HG02943 (cell line): Measurements from ENCODE around the gene PPP2R3B.
"Not testable (repeated sequence)": the region's sequence is repeated elsewhere in the genome, so short reads cannot be mapped to it uniquely, and the experiment has no call there.

Experiments used
- ATAC-seq: cut with Tn5 transposase; IDR thresholded peaks from one replicate; pipeline ENCODE4 v1.9.1; 2021; ENCODE audit warnings: mild to moderate bottlenecking, low read depth, moderate library complexity; ENCODE audit not compliant: unreplicated experiment

PPP2R3B gene

DNA sequence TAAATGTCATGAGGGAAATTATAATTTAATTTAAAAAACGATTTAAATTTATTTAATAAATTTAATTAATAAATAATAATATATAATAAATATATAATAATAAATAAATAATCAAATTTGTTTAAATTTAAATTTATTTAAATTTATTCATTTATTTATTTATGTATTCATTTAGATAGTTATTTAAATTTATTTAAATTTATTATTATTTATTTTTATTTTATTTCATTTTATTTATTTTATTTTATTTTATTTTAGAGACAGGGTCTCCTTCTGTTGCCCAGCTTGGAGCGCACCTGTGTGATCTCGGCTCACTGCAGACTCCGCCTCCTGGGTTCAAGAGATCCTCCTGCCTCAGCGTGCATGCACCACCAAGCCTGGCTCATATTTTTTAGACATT is 18.4 kb upstream of the PPP2R3B start:
- ATAC-seq: no peak

DNA sequence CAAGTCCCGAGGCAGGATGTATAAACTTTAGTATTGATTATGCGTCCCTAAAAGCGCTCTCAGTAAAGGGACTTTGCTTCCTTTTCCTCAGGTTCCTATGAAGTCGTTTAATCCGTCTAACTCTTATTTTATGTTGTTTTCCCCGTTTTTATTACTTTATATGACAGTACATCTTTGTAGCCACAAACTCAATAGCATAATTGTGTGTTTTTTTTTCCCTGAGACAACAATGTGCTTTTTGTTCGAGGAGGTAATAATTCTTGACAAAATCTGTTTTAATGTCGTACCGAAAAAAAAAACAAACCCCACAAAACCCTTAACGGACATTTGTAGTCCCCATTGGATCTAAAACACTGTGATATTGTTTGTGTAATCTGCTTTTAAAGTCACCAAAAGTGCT is 17.9 kb upstream of the PPP2R3B start:
- no peak for ATAC-seq

DNA sequence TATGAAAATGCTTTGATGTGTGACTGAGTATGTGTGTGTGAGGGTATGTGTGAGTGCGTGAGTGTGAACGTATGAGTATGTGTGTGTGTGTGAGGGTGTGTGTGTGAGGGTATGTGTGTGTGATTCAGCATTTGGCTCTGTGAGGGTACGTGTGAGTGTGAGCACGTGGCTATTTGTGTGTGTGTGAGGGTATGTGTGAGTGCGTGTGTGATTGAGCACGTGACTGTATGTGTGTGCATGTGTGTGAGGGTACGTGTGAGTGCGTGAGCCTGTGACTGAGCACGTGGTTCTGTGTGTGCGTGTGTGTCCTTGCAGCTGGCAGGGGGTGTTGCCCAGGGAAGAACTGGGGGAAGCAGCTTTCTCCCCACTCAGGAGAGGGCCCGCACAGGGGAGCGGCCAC is 16.1 kb upstream of the PPP2R3B start:
- ATAC-seq: no peak

DNA sequence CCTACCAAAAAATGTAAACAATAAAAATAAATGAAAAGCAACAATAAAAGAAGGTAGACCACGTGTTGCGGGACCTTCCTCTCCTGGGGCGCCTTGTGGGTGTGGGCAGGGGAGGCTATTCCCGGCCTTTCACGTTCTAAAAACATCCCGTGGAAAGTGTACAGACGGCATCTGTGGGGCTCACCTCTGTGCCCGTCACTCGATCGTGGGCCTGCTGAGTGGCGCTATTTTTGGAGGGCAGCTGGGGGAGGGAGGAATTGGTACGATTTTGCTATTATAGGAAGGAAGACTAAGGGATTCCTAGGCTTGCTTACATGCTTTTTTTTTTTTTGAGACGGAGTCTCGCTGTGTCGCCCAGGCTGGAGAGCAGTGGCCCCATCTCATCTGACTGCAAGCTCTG is 13.6 kb upstream of the PPP2R3B start:
- ATAC-seq: no peak

DNA sequence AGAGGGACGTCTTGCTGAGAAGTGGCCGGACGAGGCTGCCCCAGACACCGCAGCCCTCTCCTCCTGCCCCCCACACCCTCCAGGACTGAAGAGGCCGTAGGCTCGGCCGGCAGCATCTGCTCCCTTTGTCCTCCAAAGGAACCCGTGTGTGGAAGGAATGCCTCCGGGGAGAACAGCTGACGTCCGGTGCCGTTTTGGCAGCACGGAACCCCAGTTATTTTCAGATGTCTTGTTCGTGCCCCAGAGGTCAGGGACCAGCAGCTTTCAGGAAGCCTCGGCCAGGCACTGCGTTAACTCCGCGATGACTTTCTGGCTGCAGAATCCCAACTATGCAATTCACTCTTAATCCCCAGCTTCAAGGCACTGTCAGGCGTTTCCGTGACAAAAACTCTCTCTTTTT is 10.9 kb upstream of the PPP2R3B start:
- ATAC-seq: no peak

DNA sequence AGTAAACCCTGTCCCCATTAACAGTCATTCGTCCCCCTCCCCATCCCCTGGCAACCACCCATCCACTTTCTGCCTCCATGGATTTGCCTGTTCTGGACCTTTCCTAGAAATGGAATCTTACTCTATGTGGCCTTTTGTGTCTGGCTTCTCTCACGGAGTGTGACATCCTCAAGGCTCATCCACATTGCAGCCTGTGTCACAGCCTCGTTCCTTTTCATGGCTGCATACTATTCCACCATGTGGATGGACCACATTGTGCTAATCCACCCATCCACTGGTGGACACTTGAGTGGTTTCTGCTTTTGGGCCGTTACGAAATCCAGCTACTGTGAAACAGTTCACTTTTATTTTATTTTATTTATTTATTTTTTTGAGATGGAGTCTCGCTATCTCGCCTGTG is 8.1 kb upstream of the PPP2R3B start:
- no peak for ATAC-seq

DNA sequence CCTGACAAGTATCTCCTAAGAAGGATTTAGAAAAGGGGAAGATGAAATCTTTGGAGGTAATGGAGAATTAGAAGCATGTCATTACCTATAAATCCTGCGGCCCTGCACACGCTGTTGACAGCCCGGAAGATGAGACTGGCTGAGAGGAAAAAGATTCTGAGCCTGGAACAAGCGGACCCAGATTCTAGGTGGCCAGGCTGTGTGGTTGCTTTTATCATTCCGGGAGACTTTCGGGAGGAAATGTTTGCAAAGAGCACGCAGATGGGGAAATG is 5.8 kb upstream of the PPP2R3B start:
- no peak for ATAC-seq

DNA sequence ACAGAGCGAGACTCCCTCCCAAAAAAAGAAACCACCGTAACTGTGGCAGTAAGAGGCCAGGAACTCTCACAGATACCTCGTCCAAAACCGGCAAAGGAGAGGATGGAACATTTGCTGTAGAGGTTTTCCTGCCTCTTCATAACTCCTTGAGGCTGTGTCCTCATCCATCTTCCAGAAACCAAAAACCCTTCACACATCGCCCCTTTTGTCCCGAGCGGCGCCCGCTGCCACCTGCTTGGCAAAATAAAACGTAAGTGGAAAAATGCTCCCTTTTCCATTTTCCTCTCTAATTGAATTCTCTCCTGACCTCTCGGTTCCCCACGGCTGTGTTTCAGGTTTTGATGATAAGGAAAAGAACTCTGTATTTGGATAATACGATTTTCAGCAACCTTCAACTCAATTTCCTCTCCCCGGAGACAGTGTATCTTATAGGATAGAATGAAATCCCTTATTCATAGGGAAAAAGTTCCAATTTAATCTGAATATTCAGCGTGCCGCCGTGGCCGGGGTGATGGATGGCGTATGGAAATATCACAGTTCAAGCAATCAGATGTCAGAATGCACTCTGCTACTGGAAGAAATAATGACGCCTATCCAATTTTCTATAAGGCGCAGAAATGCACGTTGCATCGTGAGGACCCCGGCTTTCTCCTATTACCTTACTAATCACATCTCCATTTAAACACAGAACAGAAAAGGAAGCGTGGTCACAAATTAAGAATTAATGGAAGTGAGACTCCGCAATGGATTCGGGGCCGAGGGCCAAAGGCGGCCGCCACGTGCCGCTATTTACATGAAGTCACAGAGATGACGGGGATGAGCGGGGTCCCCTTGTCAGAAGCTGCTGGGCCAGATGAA is 5.2 kb upstream of the PPP2R3B start:
- ATAC-seq: no peak

DNA sequence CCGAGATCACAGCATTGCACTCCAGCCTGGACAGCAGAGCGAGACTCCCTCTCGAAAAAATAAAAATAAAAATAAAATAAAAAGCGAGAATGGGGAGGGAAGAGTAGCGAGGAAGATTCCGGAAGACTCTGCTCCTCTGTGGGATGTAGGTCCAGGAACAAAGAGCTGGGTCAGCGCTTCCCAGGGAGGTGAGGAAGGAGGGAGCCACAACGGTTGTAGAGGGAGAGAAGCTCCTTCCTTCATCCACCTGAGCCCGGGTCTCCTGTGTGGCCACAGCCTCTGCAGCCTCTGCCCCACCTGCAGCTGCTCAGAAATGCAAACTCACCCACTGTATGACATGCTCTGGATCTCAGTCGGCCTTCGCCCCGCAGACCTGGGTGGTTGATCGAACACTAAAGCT is 3.8 kb upstream of the PPP2R3B start:
- ATAC-seq: no peak

DNA sequence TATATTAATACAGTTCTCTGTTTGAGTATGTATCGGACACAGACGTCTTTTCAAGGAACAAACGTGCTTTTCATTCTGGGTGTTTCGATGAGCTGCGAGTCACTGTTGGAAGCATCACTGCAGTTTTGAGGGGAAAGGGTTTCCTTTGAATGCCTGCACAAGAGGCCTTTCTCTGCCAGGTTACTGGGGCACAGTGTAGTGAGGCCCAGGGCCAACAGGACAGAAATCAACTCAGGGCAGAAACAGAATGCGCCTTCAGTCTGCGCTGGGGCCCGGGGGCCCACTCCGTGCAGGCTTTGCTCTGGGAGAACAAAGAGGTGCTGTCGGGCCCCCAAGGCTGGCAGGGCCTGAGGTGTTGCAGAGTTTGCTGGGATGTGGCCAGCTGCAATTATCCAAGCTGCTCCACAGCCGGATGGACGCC is 2.3 kb upstream of the PPP2R3B start:
- ATAC-seq: no peak

DNA sequence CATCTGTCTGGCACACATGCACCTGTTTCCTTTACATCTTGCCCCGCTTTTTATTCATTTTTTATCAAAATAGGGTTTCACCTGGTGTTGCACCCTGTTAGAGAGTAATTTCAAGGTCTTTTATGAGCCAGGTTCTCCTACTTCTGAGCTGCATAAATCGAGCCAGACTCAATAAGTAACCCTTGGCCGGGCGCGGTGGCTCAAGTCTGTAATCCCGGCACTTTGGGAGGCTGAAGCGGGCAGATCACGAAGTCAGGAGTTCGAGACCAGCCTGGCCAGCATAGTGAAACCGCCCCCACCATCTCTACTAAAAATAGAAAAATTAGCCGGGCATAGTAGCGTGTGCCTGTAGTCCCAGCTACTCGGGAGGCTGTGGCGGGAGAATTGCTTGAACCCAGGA is 1.0 kb upstream of the PPP2R3B start:
- no peak for ATAC-seq

DNA sequence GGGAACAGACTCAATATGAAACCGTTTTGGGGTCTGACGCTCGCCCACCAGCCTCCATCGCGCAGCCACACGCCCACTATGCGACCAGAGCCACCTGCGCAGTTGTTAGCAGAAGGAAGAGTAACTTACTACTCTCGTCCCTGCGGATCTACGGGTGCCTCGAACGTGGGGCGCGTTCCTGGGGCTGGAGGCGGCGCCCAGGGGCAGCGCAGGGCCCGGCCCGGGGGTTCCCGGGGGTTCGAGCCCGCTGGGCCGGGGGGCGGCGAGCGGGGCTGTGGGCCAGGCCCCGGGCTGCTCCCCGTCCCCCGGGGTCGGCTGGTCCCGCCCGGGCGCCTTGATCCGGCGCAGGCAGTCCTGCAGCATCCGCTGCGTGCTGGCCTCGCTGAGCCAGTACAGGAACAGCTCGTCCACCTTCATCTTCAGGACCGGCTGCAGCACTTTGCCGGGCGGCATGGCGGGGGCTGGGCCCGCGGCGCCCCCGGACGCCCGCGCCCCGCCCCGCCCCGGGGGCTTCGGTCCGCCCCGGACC is 404 bp downstream of the PPP2R3B start:
- ATAC-seq: peak; percentile 28

DNA sequence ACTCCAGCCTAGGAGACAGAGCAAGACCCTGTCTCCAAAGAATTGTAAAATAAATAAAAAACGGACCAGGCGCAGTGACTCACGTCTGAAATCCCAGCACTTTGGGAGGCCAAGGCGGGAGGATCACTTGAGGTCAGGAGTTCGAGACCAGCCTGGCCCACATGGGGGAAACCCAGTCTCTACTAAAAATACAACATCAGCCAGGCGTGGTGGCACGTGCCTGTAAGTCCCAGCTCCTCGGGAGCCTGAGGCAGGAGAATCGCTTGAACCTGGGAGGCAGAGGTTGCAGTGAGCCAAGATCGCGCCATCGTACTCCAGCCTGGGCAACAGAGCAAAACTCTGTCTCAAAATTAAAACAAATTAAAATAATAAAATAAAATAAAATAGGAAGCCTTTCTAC is 971 bp downstream of the PPP2R3B start:
- ATAC-seq: not testable (repeated sequence)

DNA sequence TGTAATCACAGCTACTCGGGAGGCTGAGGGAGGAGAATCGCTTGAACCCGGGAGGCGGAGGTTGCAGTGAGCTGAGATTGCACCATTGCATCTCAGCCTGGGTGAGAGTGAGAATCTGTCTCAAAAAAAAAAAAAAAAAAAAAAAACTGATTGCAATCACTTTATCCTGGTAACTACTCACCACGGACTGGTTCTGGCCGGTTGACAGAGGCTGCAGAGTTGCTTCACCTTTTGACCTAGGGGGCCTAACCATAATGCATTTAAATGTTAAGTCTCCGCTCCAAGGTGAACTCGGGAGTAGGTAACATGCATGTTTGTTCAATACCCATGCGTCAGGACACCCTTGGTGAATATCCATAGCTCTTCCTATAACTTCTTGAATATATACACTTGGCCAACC is 1.8 kb downstream of the PPP2R3B start:
- no peak for ATAC-seq

DNA sequence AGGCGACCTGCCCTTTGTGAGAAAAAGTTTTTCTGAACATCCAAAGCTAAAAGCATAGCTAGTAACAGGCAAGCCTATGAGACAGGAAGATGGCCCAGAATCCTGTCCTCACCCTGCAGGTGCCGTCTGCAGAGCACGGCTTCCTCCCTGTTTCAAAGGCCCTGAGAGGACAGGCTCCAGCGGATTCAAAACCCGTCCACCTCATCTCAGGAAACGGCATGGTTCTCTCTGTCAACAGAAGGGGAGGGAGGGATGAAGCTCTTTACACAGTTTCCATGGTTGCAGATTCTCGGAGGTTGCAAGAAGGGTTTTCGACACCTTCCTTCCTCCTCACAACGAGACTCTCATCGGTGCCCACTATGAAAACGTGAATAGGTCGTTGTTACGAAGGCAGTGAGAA is 8.3 kb downstream of the PPP2R3B start:
- ATAC-seq: no peak

DNA sequence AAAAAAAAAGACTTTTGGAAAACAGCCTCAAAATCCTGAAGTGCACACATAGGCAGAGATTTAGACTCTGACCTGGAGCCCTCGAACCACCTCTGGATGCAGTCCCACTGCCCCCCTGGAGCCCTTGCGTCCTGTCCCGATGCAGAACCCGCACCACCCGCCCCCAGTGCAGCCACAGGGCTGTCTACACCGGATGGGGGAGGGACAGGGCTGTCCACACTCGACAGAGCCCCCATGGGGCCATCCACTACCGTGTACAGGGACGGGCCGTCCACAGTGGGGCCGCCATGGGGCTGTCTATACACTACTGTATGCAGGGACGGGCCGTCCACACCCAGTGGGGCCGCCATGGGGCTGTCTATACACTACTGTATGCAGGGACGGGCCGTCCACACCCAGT is 10.5 kb downstream of the PPP2R3B start:
- not testable (repeated sequence) for ATAC-seq

DNA sequence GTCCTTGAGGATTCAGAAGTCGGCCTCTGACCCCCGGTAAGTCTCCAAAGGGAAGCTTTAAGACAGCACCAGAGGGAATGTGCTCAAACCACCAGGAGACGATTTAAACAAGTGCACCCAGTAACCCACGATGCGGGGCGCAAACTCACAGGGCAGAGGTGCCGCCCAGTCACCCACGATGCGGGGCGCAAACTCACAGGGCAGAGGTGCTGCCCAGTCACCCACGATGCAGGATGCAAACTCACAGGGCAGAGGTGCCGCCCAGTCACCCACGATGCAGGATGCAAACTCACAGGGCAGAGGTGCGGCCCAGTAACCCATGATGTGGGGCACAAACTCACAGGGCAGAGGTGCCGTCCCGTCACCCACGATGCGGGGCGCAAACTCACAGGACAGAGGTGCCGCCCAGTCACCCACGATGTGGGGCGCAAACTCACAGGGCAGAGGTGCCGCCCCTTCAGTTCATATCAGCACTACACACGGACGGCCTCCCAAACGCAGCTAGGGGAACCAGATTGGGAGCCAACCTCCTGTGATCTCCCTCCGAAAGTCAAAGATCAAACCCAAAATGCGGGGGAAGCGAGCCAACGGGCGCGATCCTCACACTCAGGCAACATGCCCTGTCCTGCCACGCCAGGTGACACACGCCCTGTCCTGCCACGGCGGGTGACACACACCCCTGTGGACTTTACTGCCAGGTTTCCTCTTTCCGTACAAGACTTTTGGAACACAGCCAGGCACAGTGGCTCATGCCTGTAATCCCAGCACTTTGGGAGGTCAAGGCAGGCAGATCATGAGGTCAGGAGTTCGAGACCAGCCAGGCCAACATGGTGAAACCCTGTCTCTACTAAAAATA is 11.3 kb downstream of the PPP2R3B start:
- no peak for ATAC-seq

DNA sequence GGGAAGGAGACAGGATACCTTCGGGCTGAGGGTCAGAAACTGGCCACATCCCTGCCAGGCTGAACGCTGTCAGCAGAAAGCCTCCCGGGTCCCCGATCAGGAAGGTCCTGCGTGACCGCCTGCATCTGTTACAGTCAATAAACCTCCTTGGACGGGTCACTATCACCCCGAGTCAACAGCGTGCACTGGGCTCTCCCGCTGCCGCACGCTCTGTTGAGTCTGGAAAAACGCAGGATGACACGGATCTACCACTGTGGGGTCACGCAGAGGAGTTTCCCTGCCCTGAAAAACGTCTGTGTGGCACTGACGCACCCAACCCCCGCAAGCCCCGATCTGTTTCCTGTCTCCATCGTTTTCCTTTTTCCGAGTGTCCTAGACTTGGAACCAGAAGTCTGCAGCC is 12.1 kb downstream of the PPP2R3B start:
- no peak for ATAC-seq

DNA sequence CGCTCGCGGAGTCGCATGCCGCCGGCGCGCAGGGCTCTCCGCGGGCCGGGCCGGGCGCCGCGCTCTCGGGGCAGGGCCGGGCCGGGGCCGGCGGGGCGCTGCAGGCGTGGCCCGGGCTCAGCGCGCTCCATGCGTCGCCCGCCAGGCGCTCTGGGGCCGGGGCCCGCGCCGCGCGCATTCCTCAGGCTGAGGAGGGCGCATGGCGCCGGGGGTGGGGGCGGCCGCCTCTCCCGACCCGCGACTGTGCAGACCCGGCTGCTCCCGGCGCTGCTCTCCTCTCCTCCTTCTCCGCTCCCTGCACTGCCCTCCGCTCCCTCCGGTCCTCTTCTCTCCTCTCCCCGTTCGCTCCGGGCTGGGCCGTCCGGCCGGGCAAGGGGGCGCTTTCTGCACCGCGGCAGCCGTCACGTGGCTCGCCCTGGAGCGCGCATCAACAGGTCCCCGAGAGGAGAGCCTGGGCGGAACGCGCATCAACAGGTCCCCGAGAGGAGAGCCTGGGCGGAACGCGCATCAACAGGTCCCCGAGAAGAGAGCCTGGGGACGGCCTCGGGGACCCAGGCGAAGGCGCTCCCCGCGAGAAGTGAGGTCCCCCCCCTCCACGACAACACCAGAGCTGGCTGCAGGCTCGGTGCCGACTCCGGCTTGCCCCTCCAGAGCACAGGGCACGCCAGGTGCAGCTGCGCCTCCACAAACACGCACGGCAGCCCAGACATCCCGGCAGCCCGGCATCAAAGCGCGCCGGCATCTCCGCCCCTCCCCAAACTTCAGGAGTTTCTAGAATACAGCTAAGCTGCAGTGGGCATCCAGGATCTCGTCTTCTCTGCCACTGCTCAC is 12.9 kb downstream of the PPP2R3B start:
- no peak for ATAC-seq

DNA sequence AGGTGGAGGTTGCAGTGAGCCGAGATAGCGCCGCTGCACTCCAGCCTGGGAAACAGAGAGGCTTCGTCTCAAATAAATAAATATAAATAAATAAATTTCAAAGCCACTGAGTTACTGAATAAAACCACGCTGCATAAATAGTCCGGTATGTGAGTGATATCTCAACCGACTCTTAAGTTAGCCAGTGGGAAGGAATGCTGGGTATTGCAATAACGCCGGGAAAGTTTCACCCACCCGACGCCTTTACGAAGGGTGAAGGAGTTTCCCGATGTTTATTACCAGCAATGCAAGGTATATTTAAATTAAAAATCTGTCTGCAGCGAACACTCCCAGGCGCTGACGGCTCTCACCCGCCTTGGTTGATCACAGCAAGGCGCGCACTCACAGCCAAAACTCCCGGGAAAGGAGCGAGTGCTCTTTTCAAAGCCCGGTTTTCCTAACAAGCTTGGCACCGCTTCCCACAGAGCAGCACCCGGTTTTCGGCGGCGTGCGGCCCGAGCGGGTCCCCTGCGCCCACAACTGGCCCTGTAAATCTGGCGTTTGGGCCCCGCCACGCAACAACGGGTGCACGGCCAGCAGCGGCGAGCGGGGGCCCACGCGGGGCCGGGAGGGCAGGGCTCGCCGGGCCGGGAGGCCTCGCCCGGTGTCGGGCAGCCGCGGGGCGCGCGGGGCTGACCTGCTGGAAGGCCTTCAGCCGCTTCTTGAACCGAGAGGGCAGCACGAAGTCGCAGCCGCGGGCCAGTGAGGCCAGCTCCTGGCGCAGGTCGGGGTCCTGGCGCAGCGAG is 13.7 kb downstream of the PPP2R3B start:
- no peak for ATAC-seq
